ENCODE data around the gene HOXC12.

HOXC12 gene

DNA sequence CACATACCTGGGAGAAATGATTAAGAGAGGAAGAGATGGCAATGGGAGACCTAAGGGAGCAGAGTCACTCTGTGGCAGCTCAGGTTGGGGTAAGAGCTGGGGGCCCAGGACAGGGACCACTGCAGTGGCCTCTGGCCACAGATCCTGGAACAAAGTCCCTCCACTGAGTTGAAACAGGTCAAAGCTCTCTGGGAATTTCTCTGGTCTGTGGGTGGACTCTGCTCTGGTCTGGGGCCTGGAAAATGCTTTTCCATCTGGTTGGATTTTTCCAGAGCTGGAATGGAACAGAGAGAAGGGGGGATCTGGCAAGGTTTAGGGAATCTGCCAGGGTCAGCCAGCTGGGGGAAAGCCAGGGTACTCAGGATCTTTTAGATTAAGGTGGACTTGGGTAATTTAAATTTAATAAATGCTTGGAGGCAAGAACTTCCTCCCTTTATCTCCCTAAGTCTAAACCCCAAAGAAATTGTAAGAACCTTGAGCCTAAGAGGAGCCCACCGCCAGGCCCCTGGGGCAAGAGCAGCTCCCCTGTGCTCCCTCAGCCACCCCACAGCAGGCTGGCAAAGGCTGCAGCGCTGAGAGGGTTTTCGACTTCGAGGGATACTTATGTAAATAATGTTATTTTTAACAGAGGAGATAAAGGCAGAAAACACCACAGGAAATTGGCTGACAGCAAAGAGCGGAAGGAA, 34.0 kb downstream of the HOXC12 start:
- H2AFZ ChIP-seq (ENCODE audit: low read length, unreplicated experiment), result no peak overlapping the region
- H3K4me1 ChIP-seq (ENCODE audit: control insufficient read depth, insufficient read depth, low read length, unreplicated experiment), result peaks cover 19% of the 10 kb centered on the region
- no peaks in the 10 kb centered on the region for H3K79me2 ChIP-seq (ENCODE audit: control insufficient read depth, insufficient read depth, low read length, unreplicated experiment)
- H3K36me3 ChIP-seq (ENCODE audit: insufficient read depth, low read length), result no peaks in the 10 kb centered on the region
- no peak overlapping the region for H3K27ac ChIP-seq (ENCODE audit: low read depth, low read length)
- peak overlapping the region; percentile 62; the same call in 1 of the 2 replicates for H3K4me3 ChIP-seq (ENCODE audit: low read depth, low read length)
- peaks cover 87% of the 10 kb centered on the region for H3K27me3 ChIP-seq (ENCODE audit: insufficient read depth, low read length)

DNA sequence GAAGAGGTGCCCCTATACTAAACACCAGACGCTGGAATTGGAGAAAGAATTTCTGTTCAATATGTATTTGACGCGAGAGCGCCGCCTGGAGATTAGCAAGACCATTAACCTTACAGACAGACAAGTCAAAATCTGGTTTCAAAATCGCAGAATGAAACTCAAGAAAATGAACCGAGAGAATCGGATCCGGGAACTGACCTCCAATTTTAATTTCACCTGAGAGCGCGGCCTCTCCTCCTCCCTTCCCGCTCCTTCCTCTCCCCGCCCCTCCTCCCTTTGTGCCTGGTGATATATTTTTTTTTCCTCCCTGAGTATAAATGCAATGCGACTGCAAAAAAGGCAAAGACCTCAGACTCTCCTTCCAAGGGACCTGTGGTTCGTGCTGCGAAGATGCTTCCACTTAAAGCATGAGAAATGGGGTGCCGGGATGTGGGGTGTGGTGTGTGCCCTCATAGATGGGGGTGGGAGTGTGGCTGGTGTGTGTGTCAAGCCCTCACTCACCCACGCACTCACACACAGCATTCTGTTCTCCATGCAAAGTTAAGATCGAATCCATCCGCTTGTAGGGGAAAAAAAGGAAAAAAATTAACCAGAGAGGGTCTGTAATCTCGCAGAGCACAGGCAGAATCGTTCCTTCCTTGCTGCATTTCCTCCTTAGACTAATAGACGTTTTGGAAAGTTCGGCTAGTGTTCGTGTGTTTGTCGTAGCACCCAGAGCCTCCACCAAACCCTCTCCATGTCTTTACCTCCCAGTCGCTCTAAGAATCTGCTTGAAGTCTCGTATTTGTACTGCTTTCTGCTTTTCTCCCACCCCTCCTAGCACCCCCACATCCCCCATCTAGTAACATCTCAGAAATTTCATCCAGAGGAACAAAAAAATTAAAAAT, 34.8 kb downstream of the HOXC12 start:
- Histone ChIP-seq H2AFZ (ENCODE audit: low read length, unreplicated experiment) (peak overlapping the region; percentile 16), H3K4me1 (ENCODE audit: control insufficient read depth, insufficient read depth, low read length, unreplicated experiment) (peaks cover 19% of the 10 kb centered on the region), H3K79me2 (ENCODE audit: control insufficient read depth, insufficient read depth, low read length, unreplicated experiment) (no peaks in the 10 kb centered on the region), H3K27me3 (ENCODE audit: insufficient read depth, low read length) (peaks cover 87% of the 10 kb centered on the region), H3K27ac (ENCODE audit: low read depth, low read length) (no peak overlapping the region), H3K4me3 (ENCODE audit: low read depth, low read length) (peak overlapping the region; percentile 62), H3K36me3 (ENCODE audit: insufficient read depth, low read length) (no peaks in the 10 kb centered on the region)

DNA sequence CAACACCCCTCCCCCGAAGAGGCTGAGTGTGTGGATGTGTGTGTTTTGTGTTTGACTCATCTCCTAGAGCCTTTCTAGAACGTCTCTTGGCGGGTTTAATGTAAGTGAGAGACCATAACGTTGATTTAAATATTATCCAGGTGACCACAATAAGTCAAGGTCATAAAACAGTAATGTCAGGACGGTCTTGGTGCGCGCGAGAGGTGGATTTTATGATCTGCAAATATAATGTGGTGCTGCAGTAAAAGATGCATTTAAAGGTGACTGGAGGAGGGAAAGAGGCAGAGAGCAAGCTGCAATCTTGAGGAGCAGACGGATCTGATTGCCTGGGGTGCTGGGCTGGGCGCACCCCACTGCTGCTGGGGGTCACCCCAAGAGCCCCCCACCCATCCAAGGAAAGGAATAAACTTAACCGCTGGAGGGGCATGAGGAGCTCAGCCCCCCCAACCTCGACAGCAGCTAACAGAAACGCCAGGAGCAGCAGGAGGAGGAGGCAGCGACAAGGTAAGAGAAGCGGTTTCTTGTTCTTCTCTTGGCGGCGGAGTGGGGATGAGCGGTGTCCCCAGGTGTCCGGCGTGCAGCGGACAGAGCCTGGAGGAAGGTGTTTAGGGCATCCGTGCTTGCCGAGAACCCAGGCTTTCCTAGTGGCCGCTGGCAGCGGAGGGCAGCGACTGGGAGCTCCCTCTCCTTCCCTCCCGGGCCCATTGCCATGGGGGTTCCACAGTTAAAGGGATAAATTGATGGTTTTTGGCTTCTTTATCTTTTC, 35.8 kb downstream of the HOXC12 start:
- peak overlapping the region; percentile 62 for H3K4me3 ChIP-seq (ENCODE audit: low read depth, low read length)
- peak overlapping the region; percentile 54 for H2AFZ ChIP-seq (ENCODE audit: low read length, unreplicated experiment)
- peaks cover 19% of the 10 kb centered on the region for H3K4me1 ChIP-seq (ENCODE audit: control insufficient read depth, insufficient read depth, low read length, unreplicated experiment)
- H3K36me3 ChIP-seq (ENCODE audit: insufficient read depth, low read length), result no peaks in the 10 kb centered on the region
- H3K79me2 ChIP-seq (ENCODE audit: control insufficient read depth, insufficient read depth, low read length, unreplicated experiment), result no peaks in the 10 kb centered on the region
- peaks cover 91% of the 10 kb centered on the region for H3K27me3 ChIP-seq (ENCODE audit: insufficient read depth, low read length)
- H3K27ac ChIP-seq (ENCODE audit: low read depth, low read length), result no peak overlapping the region

GRCh38 chr12:53991077-53991460, 36.4 kb downstream of the HOXC12 start:
- Histone ChIP-seq H3K27ac (ENCODE audit: low read depth, low read length) (no peak overlapping the region), H3K79me2 (ENCODE audit: control insufficient read depth, insufficient read depth, low read length, unreplicated experiment) (no peaks in the 10 kb centered on the region), H3K36me3 (ENCODE audit: insufficient read depth, low read length) (no peaks in the 10 kb centered on the region), H3K27me3 (ENCODE audit: insufficient read depth, low read length) (peaks cover 91% of the 10 kb centered on the region), H3K4me1 (ENCODE audit: control insufficient read depth, insufficient read depth, low read length, unreplicated experiment) (peaks cover 19% of the 10 kb centered on the region), H2AFZ (ENCODE audit: low read length, unreplicated experiment) (peak overlapping the region; percentile 54), H3K4me3 (ENCODE audit: low read depth, low read length) (peak overlapping the region; percentile 62)

DNA sequence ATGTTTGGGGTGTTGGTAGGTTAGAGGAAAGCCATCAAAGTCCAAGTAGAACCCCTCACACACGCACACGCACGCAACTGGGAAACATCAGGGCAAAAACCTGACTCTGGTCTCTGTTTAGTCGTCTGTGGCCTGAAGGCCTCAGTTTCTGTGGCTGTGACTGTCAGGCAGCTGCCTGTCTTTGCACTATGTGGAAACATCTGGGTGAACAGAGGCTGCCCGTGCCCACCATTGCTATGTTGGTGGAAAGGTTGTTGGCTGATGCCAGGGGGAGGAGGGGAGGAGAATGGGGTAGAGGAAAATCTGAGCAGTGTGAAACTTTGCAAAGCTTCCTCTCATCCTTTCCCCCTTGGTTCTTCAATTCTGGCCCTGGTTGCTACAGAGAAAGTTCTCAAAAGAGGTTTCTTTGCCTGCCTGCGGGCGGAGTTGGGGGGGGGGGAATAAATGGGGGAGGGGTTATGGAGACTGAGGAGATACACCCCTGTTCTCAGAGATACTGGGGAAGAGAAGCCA, 37.7 kb downstream of the HOXC12 start:
- no peak overlapping the region for H2AFZ ChIP-seq (ENCODE audit: low read length, unreplicated experiment)
- no peak overlapping the region for H3K27ac ChIP-seq (ENCODE audit: low read depth, low read length)
- peaks cover 19% of the 10 kb centered on the region for H3K4me1 ChIP-seq (ENCODE audit: control insufficient read depth, insufficient read depth, low read length, unreplicated experiment)
- no peaks in the 10 kb centered on the region for H3K36me3 ChIP-seq (ENCODE audit: insufficient read depth, low read length)
- H3K27me3 ChIP-seq (ENCODE audit: insufficient read depth, low read length), result peaks cover 83% of the 10 kb centered on the region
- no peak overlapping the region for H3K4me3 ChIP-seq (ENCODE audit: low read depth, low read length)
- no peaks in the 10 kb centered on the region for H3K79me2 ChIP-seq (ENCODE audit: control insufficient read depth, insufficient read depth, low read length, unreplicated experiment)

- peaks cover 82% of the 10 kb centered on the region for H3K27me3 ChIP-seq (ENCODE audit: insufficient read depth, low read length)
- peaks cover 19% of the 10 kb centered on the region for H3K4me1 ChIP-seq (ENCODE audit: control insufficient read depth, insufficient read depth, low read length, unreplicated experiment)
- H3K36me3 ChIP-seq (ENCODE audit: insufficient read depth, low read length), result no peaks in the 10 kb centered on the region
- no peak overlapping the region for H3K27ac ChIP-seq (ENCODE audit: low read depth, low read length)
- no peak overlapping the region for H3K4me3 ChIP-seq (ENCODE audit: low read depth, low read length)
- H3K79me2 ChIP-seq (ENCODE audit: control insufficient read depth, insufficient read depth, low read length, unreplicated experiment), result no peaks in the 10 kb centered on the region
- H2AFZ ChIP-seq (ENCODE audit: low read length, unreplicated experiment), result no peak overlapping the region
Measured at GRCh38 chr12:53993162-53994008, 38.7 kb downstream of the HOXC12 start.

DNA sequence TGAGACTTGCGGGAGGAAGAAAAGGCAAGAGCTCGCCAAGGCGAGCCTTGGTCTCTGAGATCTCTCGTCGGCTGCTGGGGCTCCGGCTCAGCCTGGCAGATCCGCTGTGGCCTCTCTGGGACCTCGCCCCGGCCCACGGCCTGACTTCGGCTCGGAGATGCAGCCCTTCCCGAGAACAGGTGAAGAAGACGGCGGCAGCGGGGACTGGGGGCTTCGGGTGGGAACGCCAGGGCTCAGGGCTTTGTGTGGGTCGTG, 39.2 kb downstream of the HOXC12 start:
- no peaks in the 10 kb centered on the region for H3K79me2 ChIP-seq (ENCODE audit: control insufficient read depth, insufficient read depth, low read length, unreplicated experiment)
- H3K4me1 ChIP-seq (ENCODE audit: control insufficient read depth, insufficient read depth, low read length, unreplicated experiment), result peaks cover 19% of the 10 kb centered on the region
- no peak overlapping the region for H3K27ac ChIP-seq (ENCODE audit: low read depth, low read length)
- H3K4me3 ChIP-seq (ENCODE audit: low read depth, low read length), result 0 out of 2 replicates have a peak overlapping the region, but pooled peaks have one; percentile 47
- H3K27me3 ChIP-seq (ENCODE audit: insufficient read depth, low read length), result peaks cover 87% of the 10 kb centered on the region
- H2AFZ ChIP-seq (ENCODE audit: low read length, unreplicated experiment), result no peak overlapping the region
- no peaks in the 10 kb centered on the region for H3K36me3 ChIP-seq (ENCODE audit: insufficient read depth, low read length)

DNA sequence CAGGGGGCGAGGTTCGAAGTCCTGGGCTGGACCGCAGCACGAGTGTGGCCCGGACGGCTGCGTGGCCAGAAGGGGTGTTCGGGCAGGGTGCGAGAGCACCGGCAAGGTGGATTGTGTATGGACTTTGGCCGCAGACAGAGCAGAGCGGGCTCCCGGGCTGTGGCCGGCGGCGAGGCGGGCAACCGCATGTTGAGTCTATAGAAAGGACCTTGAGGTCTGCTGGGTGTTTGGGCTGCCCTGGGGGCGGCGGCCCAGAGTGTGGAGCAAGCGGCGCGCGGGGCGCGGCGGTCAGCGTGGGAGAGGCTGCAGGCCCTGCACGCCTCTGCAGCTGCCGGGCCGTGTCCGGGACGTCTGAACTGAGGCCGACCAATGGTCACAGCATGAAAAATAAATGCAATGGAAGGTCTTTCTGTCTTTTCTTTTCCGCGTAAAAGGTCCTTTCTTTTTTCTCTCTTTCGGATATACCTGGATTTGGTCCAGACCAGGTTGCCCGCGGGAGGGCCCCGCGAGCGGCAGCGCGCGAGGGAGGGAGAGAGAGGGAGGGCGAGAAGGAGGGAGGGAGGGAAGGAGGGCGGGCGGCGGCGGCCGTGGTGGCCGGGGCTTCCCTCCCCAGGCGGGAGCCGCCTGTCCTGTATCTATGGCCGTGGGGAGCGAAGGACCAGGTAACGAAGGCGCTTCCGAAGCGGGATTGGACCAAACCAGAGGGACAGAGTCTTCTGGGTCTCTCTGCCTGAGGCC, 39.7 kb downstream of the HOXC12 start:
- no peaks in the 10 kb centered on the region for H3K36me3 ChIP-seq (ENCODE audit: insufficient read depth, low read length)
- H3K27ac ChIP-seq (ENCODE audit: low read depth, low read length), result no peak overlapping the region
- H3K79me2 ChIP-seq (ENCODE audit: control insufficient read depth, insufficient read depth, low read length, unreplicated experiment), result no peaks in the 10 kb centered on the region
- peaks cover 88% of the 10 kb centered on the region for H3K27me3 ChIP-seq (ENCODE audit: insufficient read depth, low read length)
- peaks cover 19% of the 10 kb centered on the region for H3K4me1 ChIP-seq (ENCODE audit: control insufficient read depth, insufficient read depth, low read length, unreplicated experiment)
- no peak overlapping the region for H2AFZ ChIP-seq (ENCODE audit: low read length, unreplicated experiment)
- peak overlapping the region; percentile 47; the same call in 1 of the 2 replicates for H3K4me3 ChIP-seq (ENCODE audit: low read depth, low read length)

DNA sequence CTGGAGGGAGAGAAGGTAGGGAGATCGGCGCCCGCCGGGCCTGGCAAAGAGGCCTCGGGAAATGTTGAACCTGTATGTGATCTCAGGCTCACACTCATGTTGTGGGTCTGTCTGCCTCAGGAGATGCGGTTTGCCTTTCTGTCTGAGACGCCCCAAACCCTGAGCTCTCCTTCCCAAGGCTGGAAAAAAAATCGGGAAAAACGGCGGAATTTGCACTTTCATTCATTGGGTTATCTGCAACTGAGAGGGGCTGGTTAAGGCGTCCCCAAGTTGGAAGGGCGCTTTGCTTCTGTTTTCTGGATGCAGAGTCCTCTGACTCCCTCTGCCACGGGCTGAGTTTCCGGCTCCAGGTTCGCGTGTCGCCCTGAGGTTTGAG, 40.3 kb downstream of the HOXC12 start:
- H3K27ac ChIP-seq (ENCODE audit: low read depth, low read length), result no peak overlapping the region
- H3K27me3 ChIP-seq (ENCODE audit: insufficient read depth, low read length), result peaks cover 82% of the 10 kb centered on the region
- H3K4me3 ChIP-seq (ENCODE audit: low read depth, low read length), result peak overlapping the region; percentile 72
- H3K4me1 ChIP-seq (ENCODE audit: control insufficient read depth, insufficient read depth, low read length, unreplicated experiment), result peaks cover 14% of the 10 kb centered on the region
- H3K36me3 ChIP-seq (ENCODE audit: insufficient read depth, low read length), result no peaks in the 10 kb centered on the region
- H2AFZ ChIP-seq (ENCODE audit: low read length, unreplicated experiment), result no peak overlapping the region
- no peaks in the 10 kb centered on the region for H3K79me2 ChIP-seq (ENCODE audit: control insufficient read depth, insufficient read depth, low read length, unreplicated experiment)
